ENCODE data around the gene PWWP2B. TPM values are rescaled to one million over a fixed set of nuclear protein-coding genes. Genes with fewer than 3 reads are reported as not detected.

The PWWP2B gene
- total and polyA plus RNA-seq, 2 of the 4 experiments (the other 2 are of a cell fraction), result 1.7 to 2.2 TPM

DNA sequence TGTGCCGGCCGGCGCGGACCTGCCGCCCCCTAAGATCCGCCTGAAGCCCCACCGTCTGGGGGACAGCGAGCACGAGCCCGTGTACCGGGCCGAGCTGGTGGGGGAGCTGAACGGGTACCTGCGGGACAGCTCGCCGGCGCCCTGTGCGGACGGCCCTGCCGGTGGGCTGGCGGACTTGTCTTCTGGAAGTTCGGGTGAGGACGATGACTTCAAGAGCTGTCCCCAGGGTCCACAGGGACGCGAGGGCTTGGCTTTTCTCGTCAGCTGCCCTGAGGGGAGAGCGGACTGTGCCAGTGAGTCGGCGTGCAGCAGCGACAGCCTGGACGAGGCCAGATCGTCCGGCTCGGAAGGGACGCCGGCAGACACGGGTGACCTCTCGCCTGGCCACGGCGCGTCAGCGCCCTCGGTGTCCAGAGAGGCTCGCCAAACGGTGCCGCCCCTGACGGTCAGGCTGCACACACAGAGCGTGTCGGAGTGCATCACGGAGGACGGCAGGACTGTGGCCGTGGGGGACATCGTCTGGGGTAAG is 8.5 kb downstream of the PWWP2B start:
- Histone ChIP-seq H3K23ac (ENCODE audit: low read depth, low read length) (no peak overlapping the region), H2AK9ac (replicated peaks; ENCODE audit: low read depth, low read length, poor library complexity) (no peak overlapping the region), H3K56ac (ENCODE audit: extremely low read depth, insufficient read depth, low read length) (no peak overlapping the region), H3K18ac (ENCODE audit: low read depth, low read length) (no peak overlapping the region), H2BK120ac (ENCODE audit: low read depth, low read length) (no peak overlapping the region), H3K36me3 (ENCODE audit: control insufficient read depth, insufficient read depth, low read length) (peaks cover 18% of the 10 kb centered on the region; the same call in 1 of the 2 replicates), H4K5ac (ENCODE audit: low read depth, low read length) (no peak overlapping the region), H3K27ac (ENCODE audit: insufficient read depth, low read length) (no peak overlapping the region), H4K8ac (ENCODE audit: low read depth in 2 of 2, low read length in 2 of 2) (no peak overlapping the region), H3K14ac (replicated peaks; ENCODE audit: low read depth, low read length) (no peak overlapping the region), H3K9me1 (ENCODE audit: insufficient read depth, low read length) (peaks cover 2% of the 10 kb centered on the region; the same call in 1 of the 2 replicates), H3K4me2 (ENCODE audit: low read depth, low read length) (no peak overlapping the region), H4K20me1 (ENCODE audit: insufficient read depth, low read length) (no peaks in the 10 kb centered on the region; the same call in none of the 2 replicates), H3K9ac (ENCODE audit: low read depth, low read length) (no peak overlapping the region), H3K27me3 (ENCODE audit: control insufficient read depth, insufficient read depth, low read length) (no peaks in the 10 kb centered on the region), H3K4me3 (ENCODE audit: insufficient read depth, low read depth, low read length) (no peak overlapping the region), H2AFZ (replicated peaks; ENCODE audit: low read length, poor library complexity) (no peak overlapping the region), H4K91ac (ENCODE audit: insufficient read depth, low read depth, low read length) (no peak overlapping the region), H3K4ac (ENCODE audit: low read depth, low read length) (no peak overlapping the region), H2BK15ac (ENCODE audit: low read depth, low read length) (no peak overlapping the region), H3K4me1 (ENCODE audit: control insufficient read depth, insufficient read depth, low read length) (peaks cover 6% of the 10 kb centered on the region; the same call in 1 of the 2 replicates), H3K9me3 (ENCODE audit: control insufficient read depth, insufficient read depth, low read length) (no peaks in the 10 kb centered on the region), H2AK5ac (ENCODE audit: low read depth, low read length) (no peak overlapping the region), H2BK20ac (ENCODE audit: low read depth, low read length) (no peak overlapping the region), H3K79me1 (ENCODE audit: low read depth in 1 of 2, low read length in 2 of 2) (peaks cover 3 to 15% of the 10 kb centered on the region in 2 experiments; a peak in 3 of 4 replicates), H2BK5ac (ENCODE audit: low read depth, low read length, poor library complexity, severe bottlenecking) (no peak overlapping the region)
- POLR2A ChIA-PET (ENCODE audit: unreplicated experiment), result no interaction called here
- DNase-seq (no peak), ATAC-seq (ENCODE audit: low read depth) (no peak)
- intact Hi-C loops (cut with micrococcal nuclease), result no loop called here
- no TSS peak for BruUV-seq (replicated peaks)
- CTCF ChIA-PET, result no interaction called here
- no peak for TF ChIP-seq ELK1 (IDR thresholded peaks at IDR 0.05; ENCODE audit: borderline replicate concordance, low read depth, low read length)
- TF ChIP-seq POLR2A (IDR thresholded peaks at IDR 0.05; ENCODE audit: low read depth, low read length), result no peak
- no peak for TF ChIP-seq CEBPB (IDR thresholded peaks at IDR 0.05; ENCODE audit: low read depth, low read length)
- in situ Hi-C loops (cut with MboI; ENCODE audit: low sequenced_read_pairs), result no loop called here
- 96% methylated on average over 28 of the region's 53 CpGs; no CpG with 5 or more reads in 1 of the 2 experiments for WGBS, 2 experiments (ENCODE audit: extremely low coverage in 2 of 2, insufficient read length in 1 of 2)
- dilution Hi-C loops (cut with HindIII; ENCODE audit: low sequenced_read_pairs, unreplicated experiment), result no loop called here

Measured in IMR-90 (cell line).